GM15510 (cell line): ENCODE results near the gene SPATA6L.

Source experiments
- POLR2A ChIP-seq: IDR thresholded peaks from 3 replicates; pipeline ENCODE4 v1.6.1; 2011; ENCODE audit warnings: borderline replicate concordance; ENCODE audit not compliant: insufficient read length; ENCODE audit errors: extremely low read depth

The SPATA6L gene

DNA sequence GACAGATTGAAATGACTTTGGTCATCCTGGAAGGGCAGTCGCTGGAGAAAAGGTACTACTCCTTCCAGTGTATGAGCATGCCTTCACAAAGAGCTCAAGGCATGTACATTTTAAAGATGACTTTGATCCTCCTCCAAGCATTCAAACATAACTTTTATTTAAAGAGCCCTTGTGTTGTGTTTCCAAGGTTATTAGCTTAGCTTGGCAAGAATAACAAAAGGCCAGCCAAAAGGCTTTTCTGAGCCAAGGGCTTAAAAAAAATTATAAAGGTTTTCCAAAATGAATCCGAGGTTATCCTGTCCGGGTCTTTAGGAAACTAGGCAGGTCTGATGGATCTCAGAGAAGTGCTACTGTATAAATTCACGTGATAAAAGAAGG lies 75.2 kb downstream of the SPATA6L start:
- TF ChIP-seq POLR2A: no peak

DNA sequence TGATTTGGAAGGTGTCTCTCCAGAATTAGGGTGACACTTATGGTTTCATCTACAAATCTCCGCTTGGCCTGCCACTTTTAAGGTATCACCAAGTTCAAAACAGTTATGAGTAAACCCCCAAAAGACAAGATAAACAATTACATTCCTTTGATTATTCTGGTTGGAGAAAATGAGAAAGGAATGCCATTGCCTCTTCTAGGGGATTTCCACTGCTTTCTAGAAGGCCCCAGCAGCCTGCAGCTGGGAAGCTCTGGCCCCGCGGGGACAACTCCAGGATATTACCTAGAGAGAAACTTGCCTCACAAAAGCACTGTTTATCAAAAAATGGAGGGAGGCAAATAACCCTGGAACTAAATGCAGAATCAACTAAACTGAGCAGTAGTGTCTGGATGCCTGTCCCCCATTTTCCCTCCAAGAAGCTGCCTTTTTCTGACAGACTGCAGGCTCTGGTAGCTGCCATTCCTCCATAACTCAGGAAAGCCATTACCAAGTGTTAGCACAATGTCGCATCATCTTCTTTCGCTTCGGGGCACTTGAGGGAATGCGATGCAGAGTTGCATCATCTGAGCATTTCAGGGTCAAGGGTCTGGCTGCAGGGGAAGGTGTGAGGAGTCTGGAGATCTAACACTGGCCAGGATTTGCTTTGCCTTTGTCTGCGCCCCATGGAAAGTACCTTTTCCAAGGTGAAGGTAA lies 75.7 kb downstream of the SPATA6L start:
- TF ChIP-seq POLR2A: no peak

DNA sequence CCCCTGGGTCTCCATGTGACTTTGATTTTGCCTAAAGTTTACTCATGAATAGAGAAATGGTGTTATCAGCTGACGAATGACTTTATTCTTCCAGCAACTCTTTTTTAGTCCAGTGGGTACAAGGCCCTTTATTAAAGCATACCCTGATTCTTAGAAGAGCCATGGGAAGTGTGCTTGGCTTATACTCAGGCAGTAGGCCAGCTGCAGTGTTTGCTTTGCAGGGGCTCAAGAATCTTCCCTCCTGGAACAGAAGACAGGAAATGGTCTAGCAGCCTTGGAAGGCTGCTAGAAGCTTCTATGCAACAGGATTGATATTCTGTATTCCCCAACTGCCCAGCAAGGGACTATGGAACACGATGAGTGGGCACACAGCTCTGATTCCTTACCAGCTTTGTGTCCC lies 77.6 kb downstream of the SPATA6L start:
- no peak for TF ChIP-seq POLR2A

DNA sequence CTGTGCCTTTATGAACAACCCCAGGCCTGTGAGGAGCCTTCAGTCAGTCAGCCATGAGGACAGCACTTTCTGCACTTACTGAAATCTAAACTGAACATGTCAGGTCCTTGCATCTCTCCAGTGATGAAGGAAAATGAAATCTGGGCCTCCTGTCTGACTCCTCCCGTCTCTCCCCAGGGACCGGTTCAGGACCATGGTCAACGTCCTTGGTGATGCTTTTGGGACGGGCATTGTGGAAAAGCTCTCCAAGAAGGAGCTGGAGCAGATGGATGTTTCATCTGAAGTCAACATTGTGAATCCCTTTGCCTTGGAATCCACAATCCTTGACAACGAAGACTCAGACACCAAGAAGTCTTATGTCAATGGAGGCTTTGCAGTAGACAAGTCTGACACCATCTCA lies 81.1 kb downstream of the SPATA6L start:
- no peak for TF ChIP-seq POLR2A

DNA sequence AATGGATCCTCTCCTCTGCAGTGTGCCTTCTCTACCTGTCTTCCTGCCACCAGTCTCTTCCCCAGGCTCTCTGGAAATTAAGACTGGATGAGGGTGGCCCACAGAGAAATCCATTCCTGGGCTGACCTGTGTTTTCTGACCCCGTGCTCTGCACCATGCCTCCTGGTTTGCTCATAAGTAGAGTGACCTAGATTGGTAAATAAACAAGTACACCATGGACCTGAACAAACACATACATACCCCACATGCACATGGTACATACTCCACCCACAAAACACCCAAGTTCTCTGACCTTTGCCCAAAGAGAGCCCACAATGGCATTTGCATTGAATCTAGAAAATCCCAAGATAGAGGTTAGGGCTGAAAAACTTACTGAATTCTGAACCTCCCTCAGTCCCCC lies 81.6 kb downstream of the SPATA6L start:
- no peak for TF ChIP-seq POLR2A

DNA sequence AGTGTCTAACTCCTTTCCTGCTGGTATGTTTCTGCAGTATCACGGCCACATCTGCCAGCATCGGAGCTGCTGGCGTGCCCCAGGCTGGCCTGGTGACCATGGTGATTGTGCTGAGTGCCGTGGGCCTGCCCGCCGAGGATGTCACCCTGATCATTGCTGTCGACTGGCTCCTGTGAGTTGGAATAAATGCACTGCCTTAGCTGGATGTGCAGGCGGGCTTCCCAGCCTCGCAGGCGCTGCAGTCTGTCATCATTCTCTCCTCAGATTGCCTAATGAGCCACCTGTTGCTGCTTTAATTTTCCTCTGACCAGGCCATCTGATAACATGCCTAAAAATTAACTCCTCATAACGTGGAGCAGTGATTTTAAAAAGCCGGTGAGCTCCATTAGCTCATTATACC lies 83.3 kb downstream of the SPATA6L start:
- TF ChIP-seq POLR2A: no peak

DNA sequence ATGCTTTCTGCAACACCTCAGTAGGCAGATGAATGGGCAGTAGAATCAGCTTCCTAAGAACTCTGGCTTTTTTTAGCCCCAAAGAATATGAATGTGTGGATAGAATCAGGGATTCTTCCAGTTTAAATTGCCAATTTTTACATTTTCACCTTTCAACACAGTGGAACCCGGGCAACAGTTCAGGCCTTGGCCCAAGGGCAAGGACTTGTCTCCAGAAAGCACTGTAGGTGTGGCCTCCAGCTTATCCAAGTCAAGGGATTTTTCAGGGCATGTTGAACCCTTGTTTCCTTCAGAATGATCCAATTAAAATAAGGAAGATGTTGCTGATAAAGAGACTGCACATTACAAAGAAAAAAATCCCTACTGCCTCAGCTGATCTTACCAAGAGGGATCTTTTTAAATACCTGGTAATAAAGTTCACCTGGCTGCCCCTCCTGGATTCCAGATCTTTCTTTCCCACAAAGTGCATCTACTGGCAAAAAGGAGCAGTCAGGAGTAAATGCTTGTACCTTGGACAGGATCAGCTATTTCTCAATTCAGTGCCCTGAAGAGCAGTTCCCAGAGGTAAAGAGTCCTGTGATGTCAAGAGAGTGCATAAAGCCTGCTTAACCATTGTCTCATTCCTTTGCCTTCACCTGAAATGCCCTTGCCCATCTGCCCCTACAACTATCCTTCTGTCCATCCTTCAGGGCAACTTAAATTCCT lies 84.3 kb downstream of the SPATA6L start:
- TF ChIP-seq POLR2A: no peak

DNA sequence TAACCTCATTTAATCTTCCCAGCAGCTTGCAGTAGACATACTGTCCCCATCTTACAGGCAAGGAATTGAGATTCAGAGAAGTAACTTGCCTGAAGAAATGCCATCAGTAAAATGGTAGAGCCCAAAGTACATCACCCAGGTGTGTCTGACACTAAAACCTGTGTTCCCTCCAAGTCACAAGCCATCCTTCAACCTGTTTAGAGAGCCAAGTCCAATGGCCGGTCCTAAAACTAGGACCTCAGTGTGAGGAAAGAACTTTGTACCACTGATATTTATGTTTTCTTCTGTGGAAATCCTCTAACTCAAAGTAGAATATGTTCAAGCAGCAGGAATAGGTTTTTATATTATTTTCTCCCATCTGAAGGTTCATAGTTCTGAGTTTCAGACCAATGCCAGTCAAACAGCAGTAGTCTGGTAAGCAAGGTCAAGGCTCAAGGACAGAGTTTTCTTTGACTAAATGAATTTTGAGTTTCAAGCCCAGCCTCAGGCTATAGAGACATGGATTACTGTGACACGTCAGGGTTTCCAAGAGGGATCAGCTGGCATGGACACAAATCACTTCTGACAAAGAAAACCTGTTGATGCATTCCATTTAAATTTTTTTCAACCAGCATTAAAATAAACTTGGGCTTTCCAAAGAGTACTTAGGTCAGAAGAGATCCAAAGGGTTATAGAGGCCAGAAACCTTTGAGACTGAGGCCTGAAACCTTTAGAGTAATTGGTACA lies 85.1 kb downstream of the SPATA6L start:
- TF ChIP-seq POLR2A: no peak

DNA sequence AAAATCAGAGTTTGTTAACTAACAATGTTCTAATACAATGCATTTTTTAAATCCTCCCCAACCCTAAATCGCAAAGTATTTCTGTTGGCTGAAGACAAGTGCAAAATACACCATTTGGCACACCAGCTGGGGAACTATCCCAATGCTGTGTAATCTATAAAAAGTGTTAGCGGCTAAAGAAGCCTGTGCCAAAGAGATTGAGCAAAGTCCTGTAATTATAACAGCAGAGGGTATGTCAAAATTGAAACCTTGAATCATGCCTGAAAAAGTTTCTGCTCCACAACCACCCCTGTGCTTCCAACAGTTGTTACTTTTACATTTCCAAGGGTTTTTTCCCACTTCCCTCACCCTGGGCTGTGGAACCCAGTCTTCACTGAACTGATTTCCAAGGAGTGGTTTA lies 87.3 kb downstream of the SPATA6L start:
- no peak for TF ChIP-seq POLR2A

DNA sequence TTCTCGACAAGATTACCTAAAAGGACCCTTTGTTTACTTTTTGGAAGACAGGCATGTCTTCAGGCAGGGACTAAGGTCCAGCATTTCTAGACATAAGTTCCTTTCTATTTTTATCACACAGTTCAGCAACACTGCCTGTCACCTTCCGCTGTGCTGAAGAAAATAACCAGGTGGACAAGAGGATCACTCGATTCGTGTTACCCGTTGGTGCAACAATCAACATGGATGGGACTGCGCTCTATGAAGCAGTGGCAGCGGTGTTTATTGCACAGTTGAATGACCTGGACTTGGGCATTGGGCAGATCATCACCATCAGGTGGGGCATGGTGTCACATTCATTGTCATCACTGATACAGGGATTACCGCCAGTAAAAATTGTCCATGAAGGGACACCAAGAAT lies 89.8 kb downstream of the SPATA6L start:
- no peak for TF ChIP-seq POLR2A

DNA sequence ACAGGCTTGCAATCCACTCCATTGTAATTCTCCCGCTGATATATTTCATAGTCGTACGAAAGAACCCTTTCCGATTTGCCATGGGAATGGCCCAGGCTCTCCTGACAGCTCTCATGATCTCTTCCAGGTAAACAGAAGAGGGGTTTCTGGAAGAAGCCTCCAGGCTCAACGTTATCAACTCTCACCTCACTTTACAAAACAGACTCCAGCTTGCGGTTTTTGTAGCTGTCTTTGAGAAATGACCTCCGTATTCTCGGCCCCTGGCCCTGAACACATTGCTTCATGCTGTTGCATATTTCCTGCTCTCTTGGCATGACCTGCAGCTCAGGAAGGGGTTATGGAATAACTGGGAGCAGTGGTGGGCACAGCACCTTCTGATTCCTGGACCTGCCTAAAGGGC lies 90.3 kb downstream of the SPATA6L start:
- TF ChIP-seq POLR2A: no peak

DNA sequence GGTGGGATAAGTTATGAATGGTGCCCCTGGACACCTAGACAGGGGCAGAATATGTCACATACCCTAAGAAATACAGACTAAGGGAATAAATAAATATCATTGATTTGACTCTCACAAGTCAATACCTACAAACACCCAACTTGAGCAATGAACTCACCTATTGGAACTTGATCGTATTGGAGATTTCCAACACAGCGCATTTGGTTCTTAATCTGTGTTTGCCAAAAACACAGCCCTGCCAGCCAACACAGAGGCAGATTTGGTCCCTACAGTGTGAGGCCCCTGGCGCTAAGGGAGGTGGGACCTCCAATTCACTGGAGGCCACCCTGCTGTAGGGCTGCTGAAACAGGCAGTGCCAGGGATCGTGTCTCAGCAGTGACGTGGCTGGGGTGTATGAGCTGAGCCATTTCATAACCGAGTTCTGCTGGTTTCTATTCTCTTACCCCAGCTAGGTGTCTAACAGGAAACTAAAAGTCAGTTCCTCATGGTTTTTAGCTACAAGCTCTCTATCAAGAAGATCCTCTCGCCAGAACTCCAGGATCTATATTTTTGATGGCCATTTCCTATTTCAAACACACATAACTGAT lies 91.5 kb downstream of the SPATA6L start:
- no peak for TF ChIP-seq POLR2A

DNA sequence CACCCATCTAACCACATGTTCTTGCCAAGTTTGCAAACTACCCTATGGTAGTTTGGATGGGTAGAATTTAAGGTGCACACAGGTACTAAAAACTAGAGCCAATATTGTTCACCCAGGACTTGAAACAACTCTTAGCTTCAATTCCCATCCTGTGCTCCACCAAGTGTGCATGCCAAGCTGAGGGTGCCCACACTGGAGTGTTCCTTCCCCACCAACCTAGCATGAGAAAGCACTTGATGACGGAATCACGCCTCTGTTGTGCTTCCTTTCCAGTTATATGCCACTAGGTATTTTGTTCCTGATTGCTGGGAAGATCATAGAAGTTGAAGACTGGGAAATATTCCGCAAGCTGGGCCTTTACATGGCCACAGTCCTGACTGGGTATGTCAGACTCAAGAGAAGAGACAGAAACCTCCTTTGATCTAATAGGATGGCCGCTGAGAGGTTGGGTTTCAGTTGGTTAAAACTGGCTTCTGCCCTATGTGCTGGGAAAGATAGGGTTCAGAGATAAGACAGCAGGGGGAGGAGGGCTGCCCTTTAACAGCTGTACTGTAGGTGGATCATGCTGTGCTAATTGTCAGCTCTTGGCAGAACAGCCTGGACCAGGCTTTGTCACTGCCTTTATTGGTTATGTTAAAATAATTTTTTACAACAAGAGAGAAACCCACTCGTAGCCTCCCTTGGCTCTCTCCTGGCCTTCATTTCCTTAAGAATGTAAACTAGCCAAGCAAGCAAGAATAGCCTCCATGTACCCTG lies 92.5 kb downstream of the SPATA6L start:
- TF ChIP-seq POLR2A: no peak

DNA sequence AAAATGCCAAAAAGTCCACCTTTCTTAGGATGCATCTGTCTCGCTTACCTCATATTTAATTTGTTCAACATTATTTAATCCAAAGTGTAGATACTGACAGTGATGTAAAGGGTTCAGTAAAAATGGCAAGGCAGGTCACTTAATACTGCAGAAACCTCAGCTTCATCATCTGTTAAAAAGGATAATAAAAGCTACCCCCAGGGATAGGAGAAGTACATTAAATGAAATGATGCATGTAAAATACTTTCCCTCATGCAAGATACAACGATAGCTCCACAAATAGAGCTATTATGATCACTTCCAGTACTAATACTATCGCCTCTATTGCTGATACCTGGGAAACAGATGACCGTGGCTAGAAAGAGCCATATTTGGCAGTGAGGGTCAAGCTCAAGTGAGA lies 93.1 kb downstream of the SPATA6L start:
- no peak for TF ChIP-seq POLR2A
